ENCODE results near the gene BMPR1A.
"Not testable (repeated sequence)": the region's sequence is repeated elsewhere in the genome, so short reads cannot be mapped to it uniquely, and the experiment has no call there.

DNA sequence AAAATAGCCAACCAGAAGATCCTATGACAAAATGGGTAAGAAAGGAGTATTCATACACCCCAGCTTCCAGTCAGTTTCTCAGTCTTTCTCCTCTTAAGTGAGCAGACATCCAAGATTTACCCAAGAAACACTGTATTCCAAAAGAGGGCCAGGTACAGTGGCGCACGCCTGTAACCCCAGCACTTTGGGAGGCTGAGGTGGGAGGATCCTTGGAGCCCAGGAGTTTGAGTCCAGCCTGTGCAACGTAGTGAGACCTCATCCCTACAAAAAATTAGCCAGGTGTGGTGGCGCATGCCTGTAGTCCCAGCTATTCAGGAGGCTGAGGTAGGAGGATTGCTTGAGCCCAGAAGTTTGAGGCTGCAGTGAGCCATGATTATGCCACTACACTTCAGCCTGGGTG lies 191.4 kb downstream of the BMPR1A start:
- TF ChIP-seq, protein P1, sequence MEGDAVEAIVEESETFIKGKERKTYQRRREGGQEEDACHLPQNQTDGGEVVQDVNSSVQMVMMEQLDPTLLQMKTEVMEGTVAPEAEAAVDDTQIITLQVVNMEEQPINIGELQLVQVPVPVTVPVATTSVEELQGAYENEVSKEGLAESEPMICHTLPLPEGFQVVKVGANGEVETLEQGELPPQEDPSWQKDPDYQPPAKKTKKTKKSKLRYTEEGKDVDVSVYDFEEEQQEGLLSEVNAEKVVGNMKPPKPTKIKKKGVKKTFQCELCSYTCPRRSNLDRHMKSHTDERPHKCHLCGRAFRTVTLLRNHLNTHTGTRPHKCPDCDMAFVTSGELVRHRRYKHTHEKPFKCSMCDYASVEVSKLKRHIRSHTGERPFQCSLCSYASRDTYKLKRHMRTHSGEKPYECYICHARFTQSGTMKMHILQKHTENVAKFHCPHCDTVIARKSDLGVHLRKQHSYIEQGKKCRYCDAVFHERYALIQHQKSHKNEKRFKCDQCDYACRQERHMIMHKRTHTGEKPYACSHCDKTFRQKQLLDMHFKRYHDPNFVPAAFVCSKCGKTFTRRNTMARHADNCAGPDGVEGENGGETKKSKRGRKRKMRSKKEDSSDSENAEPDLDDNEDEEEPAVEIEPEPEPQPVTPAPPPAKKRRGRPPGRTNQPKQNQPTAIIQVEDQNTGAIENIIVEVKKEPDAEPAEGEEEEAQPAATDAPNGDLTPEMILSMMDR (conservative IDR thresholded peaks at IDR 0.05; ENCODE audit: low read depth, low read length), result not testable (repeated sequence)
- TF ChIP-seq RAD21 (IDR thresholded peaks at IDR 0.05; ENCODE audit: low read length), result not testable (repeated sequence)
